H1 (cell line): Measurements from ENCODE around the gene OSBPL6.
"Not testable (repeated sequence)": the region's sequence is repeated elsewhere in the genome, so short reads cannot be mapped to it uniquely, and the experiment has no call there.

ENCODE experiments used
- CBX8 ChIP-seq: fragments of 300-800, 300-1000 bp; sonication (generic); IDR thresholded peaks from 2 replicates; pipeline ENCODE4 v1.7.1; 2016; ENCODE audit warnings: low read depth, low read length, borderline replicate concordance
- CTCF ChIP-seq, 3 experiments: IDR thresholded peaks; 1 replicate in 2 of 3; 2 replicates in 1 of 3; pipeline versions ENCODE4 v1.5.1 to v1.6.1; 2011; ENCODE audit warnings: low read length in 3 of 3, mild to moderate bottlenecking in 3 of 3, inconsistent platforms in 2 of 3, low read depth in 1 of 3, moderate library complexity in 1 of 3; ENCODE audit not compliant: insufficient read depth in 1 of 3; ENCODE audit errors: control extremely low read depth in 1 of 3
- EZH2 ChIP-seq: fragments of 200-600 bp; sonication (generic); IDR thresholded peaks from 2 replicates; pipeline ENCODE4 v1.7.1; 2012; ENCODE audit warnings: low read depth, mild to moderate bottlenecking, moderate library complexity, low read length, inconsistent platforms; ENCODE audit not compliant: severe bottlenecking
- HDAC2 ChIP-seq, 2 experiments: fragments of 300-600 bp in 1 of 2; sonication (generic) in 1 of 2; IDR thresholded peaks; 2 replicates each; pipeline ENCODE4 v1.6.1; 2011 to 2012; ENCODE audit warnings: low read depth in 2 of 2, low read length in 2 of 2, mild to moderate bottlenecking in 2 of 2, moderate library complexity in 2 of 2, borderline replicate concordance in 1 of 2, inconsistent platforms in 1 of 2
- KDM5A ChIP-seq: fragments of 200-600 bp; IDR thresholded peaks from 2 replicates; pipeline ENCODE4 v1.7.1; 2012; ENCODE audit warnings: mild to moderate bottlenecking, low read length, inconsistent platforms, mixed read lengths
- MAFK ChIP-seq: IDR thresholded peaks from 2 replicates; pipeline ENCODE4 v1.6.1; 2012; ENCODE audit warnings: low read depth, mild to moderate bottlenecking, improper control_type of control experiment, low read length
- RNF2 ChIP-seq: fragments of 200-900, 300-1000 bp; sonication (generic); IDR thresholded peaks from 2 replicates; pipeline ENCODE4 v1.7.1; 2016; ENCODE audit warnings: borderline replicate concordance, low read depth, mild to moderate bottlenecking, antibody characterized with exemption, low read length; ENCODE audit not compliant: poor library complexity, severe bottlenecking; ENCODE audit errors: missing control alignments
- YY1 ChIP-seq: IDR thresholded peaks from 2 replicates; pipeline ENCODE4 v1.6.1; 2011; ENCODE audit warnings: low read depth, mild to moderate bottlenecking, low read length
- TF ChIP-seq, protein P1 (sequence below): IDR thresholded peaks from 2 replicates; pipeline ENCODE4 v1.6.1; 2011; ENCODE audit warnings: low read length, improper control_type of control experiment

DNA sequence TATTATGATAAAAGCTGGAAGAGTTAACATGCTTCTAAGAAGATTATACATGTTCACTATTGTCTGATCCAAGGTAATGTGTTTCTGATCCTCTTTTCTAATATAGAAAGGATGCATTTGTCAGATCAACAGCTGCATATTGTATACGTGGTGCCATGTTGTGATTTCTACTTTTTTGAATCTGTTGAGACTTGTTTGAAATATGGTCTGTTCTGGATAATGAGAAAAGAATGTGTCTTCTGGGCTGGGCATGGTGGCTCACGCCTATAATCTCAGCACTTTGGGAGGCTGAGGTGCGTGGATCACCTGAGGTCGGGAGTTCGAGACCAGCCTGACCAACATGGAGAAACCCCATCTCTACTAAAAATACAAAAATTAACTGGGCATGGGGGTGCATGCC, 229.4 kb downstream of the OSBPL6 start:
- TF ChIP-seq EZH2; CTCF (IDR thresholded peaks at IDR 0.05; ENCODE audit: control extremely low read depth in 1 of 3, insufficient read depth in 1 of 3, low read depth in 1 of 3, low read length in 3 of 3); YY1; MAFK; KDM5A; RNF2; CBX8; HDAC2 (IDR thresholded peaks at IDR 0.05; ENCODE audit: borderline replicate concordance in 1 of 2, low read depth in 2 of 2, low read length in 2 of 2): not testable (repeated sequence)
- TF ChIP-seq, protein P1, sequence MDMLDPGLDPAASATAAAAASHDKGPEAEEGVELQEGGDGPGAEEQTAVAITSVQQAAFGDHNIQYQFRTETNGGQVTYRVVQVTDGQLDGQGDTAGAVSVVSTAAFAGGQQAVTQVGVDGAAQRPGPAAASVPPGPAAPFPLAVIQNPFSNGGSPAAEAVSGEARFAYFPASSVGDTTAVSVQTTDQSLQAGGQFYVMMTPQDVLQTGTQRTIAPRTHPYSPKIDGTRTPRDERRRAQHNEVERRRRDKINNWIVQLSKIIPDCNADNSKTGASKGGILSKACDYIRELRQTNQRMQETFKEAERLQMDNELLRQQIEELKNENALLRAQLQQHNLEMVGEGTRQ, result not testable (repeated sequence)
